Measurements from ENCODE around the gene DNPH1.

DNPH1 gene

GRCh38 chr6:43263314-43264178 is 34.3 kb upstream of the DNPH1 start:
- peak; percentile 83 for DNase-seq

- DNase-seq: no peak
These were observed 33.6 kb upstream of the DNPH1 start for GRCh38 chr6:43262780-43263313.

- no peak for DNase-seq
These were observed 32.9 kb upstream of the DNPH1 start for GRCh38 chr6:43262000-43262779.

GRCh38 chr6:43261198-43261597 is 31.9 kb upstream of the DNPH1 start:
- no peak for DNase-seq

GRCh38 chr6:43260791-43261190 is 31.5 kb upstream of the DNPH1 start:
- DNase-seq: no peak

- DNase-seq: no peak
These were observed 29.8 kb upstream of the DNPH1 start for GRCh38 chr6:43258807-43259686.

GRCh38 chr6:43258180-43258579 is 28.9 kb upstream of the DNPH1 start:
- DNase-seq: no peak

GRCh38 chr6:43257367-43258145 is 28.3 kb upstream of the DNPH1 start:
- DNase-seq: no peak

GRCh38 chr6:43256670-43257366 is 27.5 kb upstream of the DNPH1 start:
- no peak for DNase-seq

GRCh38 chr6:43255408-43256054 is 26.2 kb upstream of the DNPH1 start:
- DNase-seq: no peak

GRCh38 chr6:43254846-43255245 is 25.6 kb upstream of the DNPH1 start:
- DNase-seq: no peak

GRCh38 chr6:43254138-43254817 is 25.0 kb upstream of the DNPH1 start:
- no peak for DNase-seq

GRCh38 chr6:43253401-43253800 is 24.1 kb upstream of the DNPH1 start:
- DNase-seq: no peak

- no peak for DNase-seq
These were observed 21.7 kb upstream of the DNPH1 start for GRCh38 chr6:43250992-43251373.

- no peak for DNase-seq
These were observed 19.5 kb upstream of the DNPH1 start for GRCh38 chr6:43248791-43249190.

GRCh38 chr6:43248101-43248500 is 18.8 kb upstream of the DNPH1 start:
- no peak for DNase-seq

- peak; percentile 89 for DNase-seq
These were observed 18.1 kb upstream of the DNPH1 start for GRCh38 chr6:43247114-43247999.

GRCh38 chr6:43246301-43247113 is 17.2 kb upstream of the DNPH1 start:
- peak; percentile 69 for DNase-seq

All from activated CD8-positive, alpha-beta memory T cell treated with anti-CD3 and anti-CD28 coated beads, Interleukin-2, amount 50 U/mL, for 48 hours (primary cell).